Fibroblast of mammary gland (primary cell): ENCODE data around the gene FBLN1.
A peak's percentile ranks its signal among the peaks of the same experiment; 100 is the strongest.
"Not testable (repeated sequence)": the region's sequence is repeated elsewhere in the genome, so short reads cannot be mapped to it uniquely, and the experiment has no call there.

Experiments used
- DNase-seq: peaks from one replicate; pipeline ENCODE4 v3.0.0-alpha.2; 2010; ENCODE audit warnings: low read depth
- H3K4me3 ChIP-seq: 2 replicates; pipeline ENCODE4 v1.5.1; 2011; ENCODE audit warnings: low read depth, mild to moderate bottlenecking, low read length, moderate library complexity; ENCODE audit not compliant: control insufficient read depth
- CTCF ChIP-seq: conservative IDR thresholded peaks from 2 replicates; pipeline ENCODE4 v1.5.1; 2011; ENCODE audit warnings: low read depth, low read length, inconsistent platforms; ENCODE audit not compliant: control insufficient read depth, insufficient read depth

FBLN1 gene

GRCh38 chr22:45529971-45530575, 27.4 kb downstream of the FBLN1 start:
- TF ChIP-seq CTCF: no peak
- H3K4me3 ChIP-seq: no peak overlapping the region
- peak; percentile 67 for DNase-seq

- no peak for DNase-seq
- no peak for TF ChIP-seq CTCF
- H3K4me3 ChIP-seq: no peak overlapping the region
Observed at GRCh38 chr22:45531441-45532234, 29.0 kb downstream of the FBLN1 start.

- DNase-seq: no peak
- no peak overlapping the region for H3K4me3 ChIP-seq
- no peak for TF ChIP-seq CTCF
Observed at GRCh38 chr22:45532235-45532631, 29.6 kb downstream of the FBLN1 start.

- no peak for DNase-seq
- no peak for TF ChIP-seq CTCF
- H3K4me3 ChIP-seq: no peak overlapping the region
Observed at GRCh38 chr22:45533703-45534102, 31.0 kb downstream of the FBLN1 start.

GRCh38 chr22:45534339-45535192, 31.9 kb downstream of the FBLN1 start:
- peak; percentile 59 for DNase-seq

GRCh38 chr22:45535290-45535689, 32.6 kb downstream of the FBLN1 start:
- no peak for DNase-seq

More at GRCh38 chr22:45534339-45535192, 31.9 kb downstream of the FBLN1 start:
- TF ChIP-seq CTCF: no peak
- no peak overlapping the region for H3K4me3 ChIP-seq

DNA sequence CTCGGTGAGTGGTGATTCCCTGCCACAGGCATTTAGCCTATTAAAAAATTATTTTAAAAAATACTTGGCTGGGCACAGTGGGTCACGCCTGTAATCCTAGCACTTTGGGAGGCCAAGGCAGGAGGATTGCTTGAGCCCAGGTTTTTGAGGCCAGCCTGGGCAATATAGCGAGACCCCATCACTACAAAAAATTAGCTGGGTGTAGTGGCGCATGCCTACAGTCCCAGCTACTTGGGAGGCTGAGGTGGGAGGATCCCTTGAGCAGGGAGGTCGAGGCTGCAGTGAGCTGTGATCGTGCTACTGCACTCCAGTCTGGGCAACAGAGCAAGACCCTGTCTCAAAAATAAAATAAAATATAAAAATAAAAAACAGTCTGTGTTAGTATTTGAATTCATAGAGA, 33.2 kb downstream of the FBLN1 start:
- H3K4me3 ChIP-seq, DNase-seq: not testable (repeated sequence)

More at GRCh38 chr22:45535290-45535689, 32.6 kb downstream of the FBLN1 start:
- H3K4me3 ChIP-seq: no peak overlapping the region
- TF ChIP-seq CTCF: no peak
